NCI-H2196 (cell line): ENCODE measurements around the gene HK1.
A peak's percentile ranks its signal among the peaks of the same experiment; 100 is the strongest.

ENCODE experiments used
- DNase-seq: peaks from one replicate; lab custom pipeline; 2025; ENCODE audit not compliant: unreplicated experiment; lab: John Stamatoyannopoulos, UW

The HK1 gene

GRCh38 chr10:69345402-69345801 lies 67.1 kb downstream of the HK1 start:
- DNase-seq: peak; percentile 72

GRCh38 chr10:69345890-69346474 lies 67.7 kb downstream of the HK1 start:
- DNase-seq: no peak

- no peak for DNase-seq
These were observed 68.5 kb downstream of the HK1 start for GRCh38 chr10:69346776-69347175.

GRCh38 chr10:69348816-69349541 lies 70.7 kb downstream of the HK1 start:
- peak; percentile 43 for DNase-seq

GRCh38 chr10:69349542-69349888 lies 71.2 kb downstream of the HK1 start:
- no peak for DNase-seq

- no peak for DNase-seq
These were observed 73.3 kb downstream of the HK1 start for GRCh38 chr10:69351589-69351988.

- DNase-seq: no peak
These were observed 74.4 kb downstream of the HK1 start for GRCh38 chr10:69352569-69353264.

GRCh38 chr10:69353977-69354635 lies 75.8 kb downstream of the HK1 start:
- DNase-seq: no peak

GRCh38 chr10:69356187-69356586 lies 77.9 kb downstream of the HK1 start:
- DNase-seq: no peak

- no peak for DNase-seq
These were observed 80.0 kb downstream of the HK1 start for GRCh38 chr10:69358148-69358795.

GRCh38 chr10:69359148-69359547 lies 80.9 kb downstream of the HK1 start:
- DNase-seq: no peak

- no peak for DNase-seq
These were observed 81.3 kb downstream of the HK1 start for GRCh38 chr10:69359594-69359993.

GRCh38 chr10:69360485-69361302 lies 82.4 kb downstream of the HK1 start:
- peak; percentile 69 for DNase-seq

GRCh38 chr10:69361303-69361614 lies 83.0 kb downstream of the HK1 start:
- peak; percentile 56 for DNase-seq

- DNase-seq: no peak
These were observed 84.2 kb downstream of the HK1 start for GRCh38 chr10:69362471-69362954.

- no peak for DNase-seq
These were observed 85.4 kb downstream of the HK1 start for GRCh38 chr10:69363666-69364065.

GRCh38 chr10:69364232-69364940 lies 86.1 kb downstream of the HK1 start:
- DNase-seq: no peak

- peak; percentile 30 for DNase-seq
These were observed 88.4 kb downstream of the HK1 start for GRCh38 chr10:69366738-69367137.

GRCh38 chr10:69367469-69367868 lies 89.2 kb downstream of the HK1 start:
- DNase-seq: no peak
